NB4 (cell line): ENCODE measurements around the gene SPIN4.
"Not testable (repeated sequence)": the region's sequence is repeated elsewhere in the genome, so short reads cannot be mapped to it uniquely, and the experiment has no call there.

ENCODE experiments used
- MYC ChIP-seq: IDR thresholded peaks from 2 replicates; pipeline ENCODE4 v1.6.1; 2011; ENCODE audit warnings: low read depth, low read length
- POLR2A ChIP-seq: IDR thresholded peaks from 2 replicates; pipeline ENCODE4 v1.6.1; 2011; ENCODE audit warnings: mild to moderate bottlenecking; ENCODE audit not compliant: insufficient read length; ENCODE audit errors: extremely low read depth
- TF ChIP-seq, protein P1 (sequence below): IDR thresholded peaks from one replicate; pipeline ENCODE4 v1.5.1; 2012; ENCODE audit warnings: low read depth, low read length
- TF ChIP-seq, protein P2 (sequence below): IDR thresholded peaks from 2 replicates; pipeline ENCODE4 v1.6.1; 2011; ENCODE audit warnings: low read depth, low read length

DNA sequence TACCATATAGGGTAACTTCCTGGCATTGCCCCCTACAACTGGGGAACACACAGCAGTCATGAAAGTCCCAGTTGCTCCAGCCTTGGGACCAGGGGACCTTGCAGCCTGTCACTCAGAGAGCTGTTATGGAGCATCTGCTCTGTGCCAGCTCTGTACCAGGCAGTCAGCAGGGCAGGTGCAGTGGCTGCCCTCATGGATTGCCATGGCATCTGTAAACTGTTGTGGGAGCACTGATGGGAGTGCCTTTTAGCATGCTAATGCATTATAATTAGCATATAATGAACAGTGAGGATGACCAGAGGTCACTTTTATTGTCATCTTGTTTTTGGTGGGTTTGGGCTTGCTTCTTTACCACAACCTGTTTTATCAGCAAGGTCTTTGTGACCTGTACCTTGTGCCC lies 33.1 kb upstream of the SPIN4 start:
- TF ChIP-seq, protein P1, sequence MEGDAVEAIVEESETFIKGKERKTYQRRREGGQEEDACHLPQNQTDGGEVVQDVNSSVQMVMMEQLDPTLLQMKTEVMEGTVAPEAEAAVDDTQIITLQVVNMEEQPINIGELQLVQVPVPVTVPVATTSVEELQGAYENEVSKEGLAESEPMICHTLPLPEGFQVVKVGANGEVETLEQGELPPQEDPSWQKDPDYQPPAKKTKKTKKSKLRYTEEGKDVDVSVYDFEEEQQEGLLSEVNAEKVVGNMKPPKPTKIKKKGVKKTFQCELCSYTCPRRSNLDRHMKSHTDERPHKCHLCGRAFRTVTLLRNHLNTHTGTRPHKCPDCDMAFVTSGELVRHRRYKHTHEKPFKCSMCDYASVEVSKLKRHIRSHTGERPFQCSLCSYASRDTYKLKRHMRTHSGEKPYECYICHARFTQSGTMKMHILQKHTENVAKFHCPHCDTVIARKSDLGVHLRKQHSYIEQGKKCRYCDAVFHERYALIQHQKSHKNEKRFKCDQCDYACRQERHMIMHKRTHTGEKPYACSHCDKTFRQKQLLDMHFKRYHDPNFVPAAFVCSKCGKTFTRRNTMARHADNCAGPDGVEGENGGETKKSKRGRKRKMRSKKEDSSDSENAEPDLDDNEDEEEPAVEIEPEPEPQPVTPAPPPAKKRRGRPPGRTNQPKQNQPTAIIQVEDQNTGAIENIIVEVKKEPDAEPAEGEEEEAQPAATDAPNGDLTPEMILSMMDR = not testable (repeated sequence)
- not testable (repeated sequence) for TF ChIP-seq POLR2A, MYC
- TF ChIP-seq, protein P2, sequence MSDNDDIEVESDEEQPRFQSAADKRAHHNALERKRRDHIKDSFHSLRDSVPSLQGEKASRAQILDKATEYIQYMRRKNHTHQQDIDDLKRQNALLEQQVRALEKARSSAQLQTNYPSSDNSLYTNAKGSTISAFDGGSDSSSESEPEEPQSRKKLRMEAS = not testable (repeated sequence)
